Lung (tissue), 12 donors: Measurements from ENCODE around the gene ETV6. TPM values are rescaled to one million over a fixed set of nuclear protein-coding genes. Genes with fewer than 3 reads are reported as not detected.
A peak's percentile ranks its signal among the peaks of the same experiment; 100 is the strongest.

Experiments
- ATAC-seq: fragments of 200-7000 bp; cut with Tn5 transposase; one replicate; pipeline ENCODE4 v1.9.1; 2020; ENCODE audit warnings: moderate number of reproducible peaks; ENCODE audit not compliant: insufficient read depth, low FRiP score
- DNase-seq, 3 donors: peaks; one replicate each; pipeline ENCODE4 v3.0.0-alpha.2; 2013 to 2017
- H3K27ac ChIP-seq, 2 donors: one replicate each; pipeline ENCODE4 v1.5.1; 2013; ENCODE audit warnings: mild to moderate bottlenecking in 2 of 2, moderate library complexity in 2 of 2, control low read depth in 1 of 2, inconsistent platforms in 1 of 2, low read depth in 1 of 2, low read length in 1 of 2
- H3K27me3 ChIP-seq, 3 donors: one replicate each; pipeline ENCODE4 v1.5.1; 2013; ENCODE audit warnings: low read length in 2 of 3; ENCODE audit not compliant: control insufficient read depth in 3 of 3, insufficient read depth in 3 of 3
- H3K36me3 ChIP-seq, 4 donors: one replicate each; pipeline ENCODE4 v1.5.1; 2013; ENCODE audit warnings: low read length in 4 of 4, mild to moderate bottlenecking in 1 of 4, moderate library complexity in 1 of 4; ENCODE audit not compliant: control insufficient read depth in 4 of 4, insufficient read depth in 4 of 4
- H3K4me1 ChIP-seq, 5 donors: one replicate each; pipeline ENCODE4 v1.5.1; 2013; ENCODE audit warnings: low read length in 5 of 5, mild to moderate bottlenecking in 2 of 5, moderate library complexity in 1 of 5; ENCODE audit not compliant: control insufficient read depth in 5 of 5, insufficient read depth in 5 of 5
- H3K4me3 ChIP-seq: one replicate; pipeline ENCODE4 v1.5.1; 2013; ENCODE audit warnings: mild to moderate bottlenecking, control low read depth, moderate library complexity
- H3K9ac ChIP-seq, 2 donors: one replicate each; pipeline ENCODE4 v1.5.1; 2013; ENCODE audit warnings: low read length in 2 of 2, control low read depth in 1 of 2; ENCODE audit not compliant: insufficient read depth in 1 of 2
- H3K9me3 ChIP-seq, 4 donors: one replicate each; pipeline ENCODE4 v1.5.1; 2013; ENCODE audit warnings: low read length in 3 of 4, mild to moderate bottlenecking in 1 of 4, moderate library complexity in 1 of 4; ENCODE audit not compliant: control insufficient read depth in 4 of 4, insufficient read depth in 3 of 4
- CTCF ChIP-seq: IDR thresholded peaks from 2 replicates; pipeline ENCODE4 v1.5.1; 2012; ENCODE audit warnings: mild to moderate bottlenecking; ENCODE audit errors: control extremely low read depth, extremely low read depth
- WGBS, 2 donors: extraction: QIAGEN DNeasy Blood & Tissue Kit; methylation state at CpG; one replicate each; pipeline ENCODE4 v1.1.7; 2013; 5-methylcytosine and 5-hydroxymethylcytosine counted together
- polyA plus RNA-seq, 2 donors: library from polyadenylated mRNA; stranded (reverse); fragments of 200-250 nt; gene quantifications; one replicate each; pipeline ENCODE4 v1.2.1, GENCODE V29; 2013
- total RNA-seq, 2 donors: library from RNA; depleted of rRNA in 1 of 2; stranded (reverse); fragments of >200 nt in 1 of 2; gene quantifications; one replicate each; pipeline ENCODE4 v1.2.1, GENCODE V29; 2014 to 2021
- donor health status: control.
- donor health status: control.
- donor health status: Bipolar disorder and iron deficiency.
- donor health status: healthy.
- donor health status: DM: yes; HTN: yes; CAD: no.

Gene ETV6
- total and polyA plus RNA-seq, 4 donors = 8.6 to 45.7 (median 13.6) TPM

- ATAC-seq (no peak), DNase-seq (no peak)
- Histone ChIP-seq H3K9me3 (no peaks in the 10 kb centered on the region), H3K36me3 (peaks cover 0 to 13% (median 2%) of the 10 kb centered on the region in 4 donors), H3K4me3 (no peak overlapping the region), H3K4me1 (peaks cover 0 to 42% (median 0%) of the 10 kb centered on the region in 5 donors), H3K27ac (peak overlapping the region in 1 of 2 donors; percentile 55), H3K27me3 (no peaks in the 10 kb centered on the region), H3K9ac (no peak overlapping the region)
- WGBS, 2 donors = 53 to 60% methylated on average over 2 of the region's 2 CpGs
- no peak for TF ChIP-seq CTCF
These were observed 103.7 kb downstream of the ETV6 start for GRCh38 chr12:11753150-11753499.

- H3K4me3 ChIP-seq = no peak overlapping the region
- peaks cover 0 to 13% (median 2%) of the 10 kb centered on the region in 4 donors for H3K36me3 ChIP-seq
- 91 to 96% methylated on average over 5 of the region's 5 CpGs for WGBS, 2 donors
- no peaks in the 10 kb centered on the region for H3K27me3 ChIP-seq
- no peak for TF ChIP-seq CTCF
- peak overlapping the region in 1 of 2 donors; percentile 41 for H3K27ac ChIP-seq
- peaks cover 0 to 42% (median 7%) of the 10 kb centered on the region in 5 donors for H3K4me1 ChIP-seq
- no peak overlapping the region for H3K9ac ChIP-seq
- ATAC-seq = no peak
- H3K9me3 ChIP-seq = no peaks in the 10 kb centered on the region
- no peak for DNase-seq
These were observed 104.4 kb downstream of the ETV6 start for GRCh38 chr12:11753826-11754225.

- H3K36me3 ChIP-seq = peaks cover 0 to 13% (median 2%) of the 10 kb centered on the region in 4 donors
- peaks cover 0 to 42% (median 11%) of the 10 kb centered on the region in 5 donors for H3K4me1 ChIP-seq
- no peaks in the 10 kb centered on the region for H3K27me3 ChIP-seq
- TF ChIP-seq CTCF = no peak
- no peak overlapping the region for H3K9ac ChIP-seq
- DNase-seq (no peak), ATAC-seq (no peak)
- H3K9me3 ChIP-seq = no peaks in the 10 kb centered on the region
- H3K4me3 ChIP-seq = no peak overlapping the region
- H3K27ac ChIP-seq = no peak overlapping the region
- 67 to 70% methylated on average over 4 of the region's 4 CpGs for WGBS, 2 donors
These were observed 104.8 kb downstream of the ETV6 start for GRCh38 chr12:11754256-11754655.
